ENCODE data around the gene CLSTN2. TPM values are rescaled to one million over a fixed set of nuclear protein-coding genes. Genes with fewer than 3 reads are reported as not detected.
"Not testable (repeated sequence)": the region's sequence is repeated elsewhere in the genome, so short reads cannot be mapped to it uniquely, and the experiment has no call there.

Gene CLSTN2
- total RNA-seq, 1 experiment from 2014 or later, result 0.17 TPM

- DNase-seq (ENCODE audit: low read depth), result no peak
Measured at GRCh38 chr3:140406655-140407054, 471.7 kb downstream of the CLSTN2 start.

GRCh38 chr3:140408252-140408651, 473.3 kb downstream of the CLSTN2 start:
- no peak for DNase-seq (ENCODE audit: low read depth)

- no peak for DNase-seq (ENCODE audit: low read depth)
Measured at GRCh38 chr3:140416666-140417065, 481.7 kb downstream of the CLSTN2 start.

- DNase-seq (ENCODE audit: low read depth), result peak; percentile 75
Measured at GRCh38 chr3:140420621-140421357, 485.8 kb downstream of the CLSTN2 start.

- no peak for DNase-seq (ENCODE audit: low read depth)
Measured at GRCh38 chr3:140421884-140422283, 486.9 kb downstream of the CLSTN2 start.

GRCh38 chr3:140423146-140423545, 488.2 kb downstream of the CLSTN2 start:
- no peak for DNase-seq (ENCODE audit: low read depth)

- not testable (repeated sequence) for DNase-seq (ENCODE audit: low read depth)
Measured at GRCh38 chr3:140423574-140423973, 488.6 kb downstream of the CLSTN2 start.

GRCh38 chr3:140424211-140424610, 489.2 kb downstream of the CLSTN2 start:
- no peak for DNase-seq (ENCODE audit: low read depth)

- DNase-seq (ENCODE audit: low read depth), result no peak
Measured at GRCh38 chr3:140424726-140425125, 489.7 kb downstream of the CLSTN2 start.

GRCh38 chr3:140427786-140428185, 492.8 kb downstream of the CLSTN2 start:
- no peak for DNase-seq (ENCODE audit: low read depth)

- no peak for DNase-seq (ENCODE audit: low read depth)
Measured at GRCh38 chr3:140428380-140428779, 493.4 kb downstream of the CLSTN2 start.

- DNase-seq (ENCODE audit: low read depth), result no peak
Measured at GRCh38 chr3:140429791-140430190, 494.8 kb downstream of the CLSTN2 start.

- no peak for DNase-seq (ENCODE audit: low read depth)
Measured at GRCh38 chr3:140430494-140430893, 495.5 kb downstream of the CLSTN2 start.

GRCh38 chr3:140432229-140432669, 497.3 kb downstream of the CLSTN2 start:
- DNase-seq (ENCODE audit: low read depth), result peak; percentile 57

- no peak for DNase-seq (ENCODE audit: low read depth)
Measured at GRCh38 chr3:140433431-140433830, 498.4 kb downstream of the CLSTN2 start.

- no peak for DNase-seq (ENCODE audit: low read depth)
Measured at GRCh38 chr3:140434261-140434905, 499.4 kb downstream of the CLSTN2 start.

- no peak for DNase-seq (ENCODE audit: low read depth)
Measured at GRCh38 chr3:140436421-140436820, 501.4 kb downstream of the CLSTN2 start.

GRCh38 chr3:140438736-140439470, 503.9 kb downstream of the CLSTN2 start:
- no peak for DNase-seq (ENCODE audit: low read depth)

- DNase-seq (ENCODE audit: low read depth), result no peak
Measured at GRCh38 chr3:140439527-140439926, 504.5 kb downstream of the CLSTN2 start.

GRCh38 chr3:140440446-140440845, 505.5 kb downstream of the CLSTN2 start:
- DNase-seq (ENCODE audit: low read depth), result no peak

- DNase-seq (ENCODE audit: low read depth), result peak; percentile 68
Measured at GRCh38 chr3:140441006-140441405, 506.0 kb downstream of the CLSTN2 start.

- no peak for DNase-seq (ENCODE audit: low read depth)
Measured at GRCh38 chr3:140442621-140443020, 507.6 kb downstream of the CLSTN2 start.

All from LHCN-M2 (cell line).